ENCODE measurements around the gene TMEM101. TPM values are rescaled to one million over a fixed set of nuclear protein-coding genes. Genes with fewer than 3 reads are reported as not detected.

Gene TMEM101
- total and polyA plus RNA-seq, 2 of the 8 experiments (the other 6 are each of a cell fraction or from before 2014, with no cell fraction given) = 16.1 to 44.7 TPM

DNA sequence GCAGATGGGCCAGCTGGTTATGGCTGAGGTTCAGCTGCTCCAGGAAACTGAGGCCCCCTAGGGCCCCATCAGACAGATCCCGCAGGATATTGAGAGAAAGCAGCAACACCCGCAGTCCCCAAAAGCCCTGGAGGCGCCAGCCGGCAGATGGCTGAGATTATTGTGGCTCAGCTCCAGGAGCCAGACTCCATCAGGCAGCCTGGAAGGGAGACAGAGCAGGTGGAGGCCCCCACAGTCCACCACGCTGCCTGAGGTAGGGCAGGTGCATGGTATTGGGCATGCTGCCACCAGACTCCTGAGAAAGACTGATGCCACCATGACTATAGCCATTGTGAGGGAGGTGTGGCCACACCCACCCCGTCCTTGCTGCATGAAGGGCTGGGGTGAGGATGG, 9.5 kb upstream of the TMEM101 start:
- no peak for DNase-seq (ENCODE audit: low read depth in 1 of 2, low spot score in 2 of 2)

More for the DNA sequence above, 9.5 kb upstream of the TMEM101 start:
- H2BK15ac ChIP-seq (ENCODE audit: low read length) = no peak overlapping the region
- no peak overlapping the region for H2BK5ac ChIP-seq (ENCODE audit: low read depth, low read length)
- no peaks in the 10 kb centered on the region for H3K79me1 ChIP-seq (ENCODE audit: low read depth, low read length)
- H3K9me3 ChIP-seq (ENCODE audit: insufficient read depth in 2 of 2, low read depth in 1 of 2, low read length in 1 of 2) = no peaks in the 10 kb centered on the region
- no peaks in the 10 kb centered on the region for H3K23me2 ChIP-seq (ENCODE audit: low read depth, low read length)
- no peak overlapping the region for H3K4me3 ChIP-seq (ENCODE audit: extremely low read depth in 1 of 4, insufficient read depth in 2 of 4, low read depth in 3 of 4, low read length in 4 of 4)
- H3K14ac ChIP-seq (ENCODE audit: insufficient read length) = no peak overlapping the region
- peaks cover 0 to 2% of the 10 kb centered on the region in 2 experiments for H4K20me1 ChIP-seq (replicated peaks in 1 of 2; ENCODE audit: control insufficient read depth in 1 of 2, insufficient read depth in 2 of 2, low read length in 2 of 2)
- H2BK12ac ChIP-seq (ENCODE audit: low read depth, low read length) = no peak overlapping the region
- no peak overlapping the region for H3K18ac ChIP-seq (ENCODE audit: extremely low read depth, low read length)
- WGBS, 2 experiments (ENCODE audit: extremely low coverage in 1 of 2, insufficient coverage in 1 of 2, insufficient read length in 1 of 2, insufficient replicate concordance in 2 of 2, low coverage in 1 of 2, low lambda C conversion rate in 2 of 2, missing lambda C conversion rate in 1 of 2) = 97% methylated on average over 6 of the region's 6 CpGs; no CpG with 5 or more reads in 1 of the 2 experiments
- H4K5ac ChIP-seq (ENCODE audit: insufficient read length, low read depth, low read length) = no peak overlapping the region
- no peak overlapping the region for H2BK120ac ChIP-seq (replicated peaks; ENCODE audit: low read depth, low read length)
- H3K27me3 ChIP-seq (replicated peaks in 1 of 4; ENCODE audit: control insufficient read depth in 3 of 4, extremely low read depth in 1 of 4, insufficient read depth in 3 of 4, low read length in 3 of 4) = no peaks in the 10 kb centered on the region
- H3K4me1 ChIP-seq (replicated peaks in 1 of 4; ENCODE audit: control insufficient read depth in 3 of 4, insufficient read depth in 4 of 4, low read length in 3 of 4) = no peaks in the 10 kb centered on the region
- FAIRE-seq = no peak
- H3K56ac ChIP-seq (replicated peaks; ENCODE audit: insufficient read length, low read depth, low read length) = no peak overlapping the region
- no peak overlapping the region for H3K4me2 ChIP-seq (ENCODE audit: insufficient read depth in 1 of 2, low read depth in 2 of 2, low read length in 2 of 2)
- H2AK5ac ChIP-seq (ENCODE audit: low read depth, low read length) = no peak overlapping the region
- ChIA-PET CTCF (ENCODE audit: partially characterized antibody) (interaction anchor here (0.9 to 13.3 kb wide), 6 partner anchors 16 to 146 kb away, joined by 3 to 108 read pairs (median 4); no protein-coding TSS in a partner anchor), POLR2A (ENCODE audit: partially characterized antibody) (interaction anchor here (1.3 to 6.9 kb wide), 5 partner anchors 8 to 41 kb away, joined by 6 to 55 read pairs (median 23); partner anchors contain the start of gene TMEM101)
- H2BK20ac ChIP-seq (ENCODE audit: low read length) = no peak overlapping the region
- H4K91ac ChIP-seq (replicated peaks; ENCODE audit: insufficient read length, low read length) = no peak overlapping the region
- H3K23ac ChIP-seq (ENCODE audit: insufficient read length) = no peak overlapping the region
- 0 out of 2 replicates have a peak, but pooled peaks have one; percentile 28 for TF ChIP-seq SUZ12 (IDR thresholded peaks at IDR 0.05; ENCODE audit: low read length)
- no peak for TF ChIP-seq HDAC2 (IDR thresholded peaks at IDR 0.05; ENCODE audit: borderline replicate concordance in 1 of 2, low read depth in 2 of 2, low read length in 2 of 2)
- H3K79me2 ChIP-seq (ENCODE audit: control insufficient read depth in 1 of 2, insufficient read depth in 2 of 2, low read length in 2 of 2) = no peaks in the 10 kb centered on the region
- H3K4ac ChIP-seq (replicated peaks; ENCODE audit: insufficient read length, low read depth, low read length) = no peak overlapping the region
- no peak overlapping the region for H4K8ac ChIP-seq (ENCODE audit: extremely low read depth, insufficient read depth, low read length)
- H3K36me3 ChIP-seq (ENCODE audit: control insufficient read depth in 2 of 4, insufficient read depth in 4 of 4, low read length in 3 of 4) = peaks cover 0 to 8% (median 3%) of the 10 kb centered on the region in 4 experiments; a peak in 7 of 8 replicates
- H2AFZ ChIP-seq (ENCODE audit: low read length) = no peak overlapping the region
- H3K27ac ChIP-seq (ENCODE audit: low read depth, low read length) = no peak overlapping the region
- H3K9ac ChIP-seq (replicated peaks in 1 of 4; ENCODE audit: extremely low read depth in 1 of 4, low read depth in 3 of 4, low read length in 3 of 4) = no peak overlapping the region

All from H1 (cell line).